Rectal smooth muscle tissue (tissue), 1 donor: ENCODE measurements around the gene GPI.
"Not testable (repeated sequence)": the region's sequence is repeated elsewhere in the genome, so short reads cannot be mapped to it uniquely, and the experiment has no call there.

ENCODE experiments used
- H3K27ac ChIP-seq: one replicate; pipeline ENCODE4 v1.7.0; 2013; ENCODE audit warnings: low read depth, low read length, inconsistent platforms
- H3K27me3 ChIP-seq: one replicate; pipeline ENCODE4 v1.7.0; 2013; ENCODE audit warnings: low read length; ENCODE audit not compliant: control insufficient read depth, insufficient read depth
- H3K36me3 ChIP-seq: one replicate; pipeline ENCODE4 v1.7.0; 2013; ENCODE audit warnings: low read length; ENCODE audit not compliant: control insufficient read depth, insufficient read depth
- H3K4me1 ChIP-seq: one replicate; pipeline ENCODE4 v1.7.0; 2013; ENCODE audit warnings: low read length; ENCODE audit not compliant: control insufficient read depth, insufficient read depth
- H3K4me3 ChIP-seq: one replicate; pipeline ENCODE4 v1.7.0; 2013; ENCODE audit warnings: low read length
- H3K9ac ChIP-seq: one replicate; pipeline ENCODE4 v1.7.0; 2013; ENCODE audit warnings: low read length

GPI gene

DNA sequence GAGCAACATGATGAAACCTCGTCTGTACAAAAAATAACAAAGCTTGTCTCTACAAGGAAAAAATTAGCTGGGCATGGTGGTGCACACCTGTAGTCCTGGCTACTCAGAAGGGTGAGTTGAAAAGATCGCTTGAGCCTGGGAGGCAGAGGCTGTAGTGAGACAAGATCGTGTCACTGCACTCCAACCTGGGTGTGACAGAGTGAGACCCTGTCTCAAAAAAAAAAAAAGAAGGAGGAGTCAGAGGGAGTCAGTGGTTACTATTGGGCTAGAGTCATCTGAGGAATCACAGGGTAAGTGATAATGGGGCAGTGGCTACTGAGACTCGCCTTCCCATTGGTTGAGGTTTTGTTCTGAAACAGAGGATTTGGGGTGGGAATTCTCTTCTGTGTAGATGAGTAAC lies 1.9 kb upstream of the GPI start:
- no peak overlapping the region for H3K27ac ChIP-seq
- peaks cover 12% of the 10 kb centered on the region for H3K4me1 ChIP-seq
- H3K4me3 ChIP-seq, result no peak overlapping the region
- peaks cover 1% of the 10 kb centered on the region for H3K36me3 ChIP-seq
- no peak overlapping the region for H3K9ac ChIP-seq
- no peaks in the 10 kb centered on the region for H3K27me3 ChIP-seq

DNA sequence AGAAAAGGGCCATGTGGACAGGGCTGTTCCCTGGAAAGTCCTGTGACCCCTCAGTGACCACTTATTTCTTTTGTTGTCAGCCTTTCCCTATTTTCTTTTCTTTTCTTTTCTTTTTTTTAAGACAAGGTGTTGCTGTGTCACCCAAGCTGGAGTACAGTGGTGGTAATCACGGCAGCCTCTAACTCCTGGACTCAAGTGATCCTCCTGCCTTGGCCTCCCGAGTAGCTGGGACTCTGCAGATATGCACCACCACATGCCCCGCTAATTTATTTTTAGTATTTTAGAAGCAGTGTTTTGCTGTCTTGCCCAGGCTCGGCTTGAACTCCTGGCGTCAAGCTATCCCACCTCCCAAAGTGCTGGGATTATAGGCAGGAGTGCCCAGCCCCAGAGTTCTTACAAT lies 1.1 kb upstream of the GPI start:
- Histone ChIP-seq H3K27me3 (no peaks in the 10 kb centered on the region), H3K4me1 (peaks cover 9% of the 10 kb centered on the region), H3K27ac (no peak overlapping the region), H3K9ac (no peak overlapping the region), H3K4me3 (no peak overlapping the region), H3K36me3 (peaks cover 7% of the 10 kb centered on the region)

DNA sequence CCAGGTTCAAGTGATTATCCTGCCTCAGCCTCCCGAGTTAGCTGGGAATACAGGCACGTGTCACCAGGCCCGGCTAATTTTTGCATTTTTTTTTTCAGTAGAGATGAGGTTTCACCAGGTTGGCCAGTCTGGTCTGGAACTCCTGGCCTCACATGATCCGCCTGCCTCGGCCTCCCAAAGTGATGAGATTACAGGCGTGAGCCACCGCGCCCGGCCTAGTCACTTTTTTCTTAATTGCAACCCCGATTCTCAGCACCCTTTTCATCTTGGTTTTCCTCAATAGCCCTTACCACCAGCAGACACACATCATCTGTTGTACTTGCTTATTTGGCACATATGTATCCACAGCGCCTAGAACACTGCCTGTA lies 550 bp upstream of the GPI start:
- Histone ChIP-seq H3K4me3 (peak overlapping the region; percentile 78), H3K4me1 (peaks cover 9% of the 10 kb centered on the region), H3K9ac (no peak overlapping the region), H3K27ac (peak overlapping the region; percentile 54), H3K27me3 (no peaks in the 10 kb centered on the region), H3K36me3 (peaks cover 11% of the 10 kb centered on the region)

DNA sequence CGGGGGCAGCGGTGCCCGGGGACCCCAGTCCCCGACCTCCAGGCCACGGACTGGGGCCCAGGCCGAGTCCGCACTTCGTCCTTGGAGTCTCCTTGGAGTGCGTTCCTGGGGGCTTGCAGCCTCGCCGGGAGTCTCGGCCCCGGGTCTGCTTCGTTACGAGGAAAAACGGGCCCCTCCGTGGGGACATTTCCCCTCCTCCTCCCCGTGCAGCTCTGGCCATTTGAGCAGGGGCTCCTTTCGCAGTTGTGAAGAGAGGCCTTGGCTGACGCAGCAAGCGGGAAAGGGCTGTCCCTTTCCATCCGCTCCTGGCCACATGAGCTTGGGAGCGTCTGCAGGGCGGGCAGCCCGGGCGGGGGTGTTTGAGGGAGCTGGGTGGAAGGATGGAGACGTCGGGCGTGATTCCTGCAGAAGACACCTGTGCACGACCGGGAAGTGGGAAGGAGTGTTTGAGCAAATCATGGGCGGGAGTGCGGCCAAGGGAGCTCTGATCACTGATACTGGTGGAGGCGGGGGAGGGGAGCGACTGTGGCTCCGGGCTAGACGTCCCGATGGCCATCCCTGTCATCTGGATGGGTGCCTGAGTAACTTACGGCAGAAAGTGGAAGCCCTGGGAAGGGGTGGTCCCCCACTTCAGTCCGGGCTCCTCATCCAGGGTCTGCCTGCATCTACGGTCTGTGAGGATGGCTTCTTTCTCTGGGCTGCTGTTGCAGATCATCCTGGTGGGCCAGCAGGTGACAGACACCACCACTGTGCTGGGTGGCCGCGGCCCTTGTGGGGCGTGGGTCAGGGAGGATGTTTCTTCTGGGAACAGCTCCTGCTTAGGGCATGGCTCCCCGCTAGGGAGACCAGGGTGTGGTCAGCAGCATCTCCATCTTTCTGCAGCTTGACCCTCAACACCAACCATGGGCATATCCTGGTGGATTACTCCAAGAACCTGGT lies 736 bp downstream of the GPI start:
- Histone ChIP-seq H3K4me3 (peak overlapping the region; percentile 78), H3K27me3 (no peaks in the 10 kb centered on the region), H3K9ac (peak overlapping the region; percentile 61), H3K4me1 (peaks cover 9% of the 10 kb centered on the region), H3K27ac (peak overlapping the region; percentile 55), H3K36me3 (peaks cover 20% of the 10 kb centered on the region)

DNA sequence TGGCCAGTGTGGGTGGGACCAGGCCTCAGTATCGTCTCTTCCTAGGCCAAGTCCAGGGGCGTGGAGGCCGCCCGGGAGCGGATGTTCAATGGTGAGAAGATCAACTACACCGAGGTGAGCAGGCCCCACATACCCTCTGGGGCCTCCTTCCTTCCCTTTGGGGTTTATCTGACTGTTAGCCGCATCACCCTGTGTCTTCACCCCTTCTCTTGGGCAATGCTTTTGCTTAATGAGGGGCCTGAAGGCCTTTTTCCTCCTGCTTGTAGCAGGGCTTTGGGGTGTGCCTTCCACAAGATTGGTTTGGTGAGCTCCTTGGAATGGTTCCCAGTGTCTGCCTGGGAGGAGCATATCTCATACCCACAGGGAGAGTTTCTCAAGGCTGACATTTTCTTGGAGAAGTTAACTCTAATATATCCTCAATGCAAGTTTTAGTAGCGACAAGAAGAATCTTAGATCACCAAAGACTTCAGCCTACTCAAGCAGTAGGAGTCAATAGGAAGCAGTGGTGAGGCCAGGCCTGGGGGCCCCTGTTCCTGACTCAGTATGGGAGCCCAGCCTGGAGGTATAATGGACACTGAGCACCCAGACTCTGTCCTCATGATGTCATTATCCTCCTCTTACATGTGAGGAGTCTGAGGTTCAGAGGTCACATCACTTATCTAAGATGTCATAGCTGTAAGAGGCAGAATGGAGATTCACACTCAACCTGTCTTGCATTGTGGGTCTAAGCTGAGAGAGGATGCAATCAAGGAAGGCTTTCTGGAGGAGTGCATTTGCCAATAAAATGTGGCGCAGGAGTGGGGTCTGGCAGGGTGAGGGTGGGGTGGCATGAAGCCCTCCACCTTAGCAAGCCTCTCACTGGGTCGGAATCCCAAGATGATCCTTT lies 2.0 kb downstream of the GPI start:
- H3K27ac ChIP-seq, result no peak overlapping the region
- H3K9ac ChIP-seq, result no peak overlapping the region
- peaks cover 21% of the 10 kb centered on the region for H3K36me3 ChIP-seq
- no peaks in the 10 kb centered on the region for H3K27me3 ChIP-seq
- peak overlapping the region; percentile 78 for H3K4me3 ChIP-seq
- H3K4me1 ChIP-seq, result peaks cover 9% of the 10 kb centered on the region

DNA sequence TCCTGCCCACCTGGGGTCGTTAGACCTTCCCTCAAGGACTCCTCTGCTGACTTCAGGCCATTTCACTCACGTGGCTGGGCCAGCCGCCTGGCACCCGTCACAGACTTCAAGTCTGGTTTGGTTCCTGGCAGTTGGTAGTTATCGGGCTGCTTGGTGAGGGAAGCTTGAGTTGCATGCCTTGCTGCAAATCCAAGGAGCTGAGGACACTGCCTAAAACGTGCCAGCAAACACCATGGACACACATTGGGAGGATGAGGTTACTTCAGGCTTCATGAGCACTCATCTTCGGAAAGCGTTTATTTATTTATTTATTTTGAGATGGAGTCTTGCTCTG lies 2.6 kb downstream of the GPI start:
- H3K4me1 ChIP-seq, result peaks cover 9% of the 10 kb centered on the region
- no peak overlapping the region for H3K9ac ChIP-seq
- no peaks in the 10 kb centered on the region for H3K27me3 ChIP-seq
- no peak overlapping the region for H3K4me3 ChIP-seq
- peaks cover 23% of the 10 kb centered on the region for H3K36me3 ChIP-seq
- no peak overlapping the region for H3K27ac ChIP-seq

DNA sequence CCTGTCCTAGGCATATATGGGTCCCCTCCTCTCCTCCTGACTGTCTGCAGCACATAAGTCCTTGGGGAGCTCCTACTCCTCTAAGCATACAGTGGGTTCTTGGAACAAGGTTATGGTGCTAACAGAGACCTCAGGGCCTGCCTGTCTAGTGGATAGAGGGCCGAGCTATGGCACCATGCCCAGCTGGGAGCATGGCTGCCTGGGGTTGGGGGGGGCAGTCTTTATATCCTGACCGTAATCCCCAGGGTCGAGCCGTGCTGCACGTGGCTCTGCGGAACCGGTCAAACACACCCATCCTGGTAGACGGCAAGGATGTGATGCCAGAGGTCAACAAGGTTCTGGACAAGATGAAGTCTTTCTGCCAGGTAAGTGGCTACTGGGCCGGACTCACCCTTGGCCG lies 3.3 kb downstream of the GPI start:
- Histone ChIP-seq H3K4me1 (peaks cover 9% of the 10 kb centered on the region), H3K9ac (no peak overlapping the region), H3K36me3 (peaks cover 23% of the 10 kb centered on the region), H3K27me3 (no peaks in the 10 kb centered on the region), H3K27ac (no peak overlapping the region), H3K4me3 (no peak overlapping the region)

DNA sequence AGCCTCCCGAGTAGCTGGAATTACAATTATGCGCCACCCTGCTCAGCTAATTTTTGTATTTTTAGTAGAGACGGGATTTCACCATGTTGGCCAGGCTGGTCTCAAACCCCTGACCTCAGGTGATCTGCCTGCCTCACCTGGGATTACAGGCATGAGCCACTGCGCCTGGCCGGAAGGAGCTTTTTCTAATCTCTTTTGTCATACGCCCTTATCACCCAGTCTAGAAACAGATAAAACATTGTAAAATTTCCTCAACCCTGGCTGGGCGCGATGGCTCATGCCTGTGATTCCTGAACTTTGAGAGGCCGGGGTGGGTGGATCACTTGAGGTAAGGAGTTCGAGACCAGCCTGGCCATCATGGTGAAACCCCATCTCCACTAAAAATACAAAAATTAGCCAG lies 4.2 kb downstream of the GPI start:
- not testable (repeated sequence) for H3K27ac ChIP-seq, H3K27me3 ChIP-seq, H3K4me1 ChIP-seq, H3K4me3 ChIP-seq, H3K9ac ChIP-seq
- peaks cover 26% of the 10 kb centered on the region for H3K36me3 ChIP-seq

DNA sequence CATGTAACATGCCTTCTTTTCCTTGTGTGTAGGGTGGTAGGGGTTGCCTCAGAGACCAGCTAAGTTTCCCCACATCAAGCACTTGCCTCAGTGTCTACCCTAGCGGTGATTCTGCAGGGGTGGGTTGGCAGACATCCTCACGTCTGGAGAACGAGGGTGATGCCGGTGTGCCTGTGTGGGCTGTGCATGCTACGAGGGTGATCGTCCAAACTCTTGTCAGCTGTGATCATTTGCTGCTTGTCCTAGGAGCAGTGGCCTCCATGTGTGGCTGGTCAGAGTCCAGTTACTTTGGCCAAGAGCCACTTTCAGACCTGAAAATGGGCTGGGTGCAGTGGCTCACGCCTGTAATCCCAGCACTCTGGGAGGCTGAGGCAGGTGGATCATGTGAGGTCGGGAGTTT lies 5.1 kb downstream of the GPI start:
- H3K36me3 ChIP-seq, result peaks cover 32% of the 10 kb centered on the region
- no peak overlapping the region for H3K4me3 ChIP-seq
- peaks cover 9% of the 10 kb centered on the region for H3K4me1 ChIP-seq
- no peak overlapping the region for H3K27ac ChIP-seq
- H3K9ac ChIP-seq, result no peak overlapping the region
- H3K27me3 ChIP-seq, result no peaks in the 10 kb centered on the region

DNA sequence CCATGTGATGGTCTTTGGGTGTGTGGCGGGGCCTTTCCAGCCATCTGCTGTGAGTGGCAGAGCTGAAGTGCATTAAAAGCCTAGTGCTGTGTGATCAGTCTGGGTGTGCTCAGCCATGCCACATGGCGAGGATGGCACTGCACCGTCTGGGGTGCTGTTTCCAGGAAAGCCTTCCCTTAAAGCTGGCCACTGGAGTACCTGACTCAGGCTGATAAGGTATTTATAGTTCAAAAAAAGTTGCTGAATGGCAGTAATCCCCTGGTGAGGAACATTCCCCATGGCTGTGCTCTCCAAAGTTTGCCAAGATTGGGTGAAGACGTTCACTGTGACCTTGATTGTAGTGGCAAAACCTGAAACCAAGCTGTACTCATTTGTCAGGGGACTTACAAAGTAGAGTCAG lies 6.0 kb downstream of the GPI start:
- Histone ChIP-seq H3K4me3 (no peak overlapping the region), H3K27me3 (no peaks in the 10 kb centered on the region), H3K4me1 (peaks cover 8% of the 10 kb centered on the region), H3K9ac (no peak overlapping the region), H3K36me3 (peaks cover 36% of the 10 kb centered on the region), H3K27ac (no peak overlapping the region)

DNA sequence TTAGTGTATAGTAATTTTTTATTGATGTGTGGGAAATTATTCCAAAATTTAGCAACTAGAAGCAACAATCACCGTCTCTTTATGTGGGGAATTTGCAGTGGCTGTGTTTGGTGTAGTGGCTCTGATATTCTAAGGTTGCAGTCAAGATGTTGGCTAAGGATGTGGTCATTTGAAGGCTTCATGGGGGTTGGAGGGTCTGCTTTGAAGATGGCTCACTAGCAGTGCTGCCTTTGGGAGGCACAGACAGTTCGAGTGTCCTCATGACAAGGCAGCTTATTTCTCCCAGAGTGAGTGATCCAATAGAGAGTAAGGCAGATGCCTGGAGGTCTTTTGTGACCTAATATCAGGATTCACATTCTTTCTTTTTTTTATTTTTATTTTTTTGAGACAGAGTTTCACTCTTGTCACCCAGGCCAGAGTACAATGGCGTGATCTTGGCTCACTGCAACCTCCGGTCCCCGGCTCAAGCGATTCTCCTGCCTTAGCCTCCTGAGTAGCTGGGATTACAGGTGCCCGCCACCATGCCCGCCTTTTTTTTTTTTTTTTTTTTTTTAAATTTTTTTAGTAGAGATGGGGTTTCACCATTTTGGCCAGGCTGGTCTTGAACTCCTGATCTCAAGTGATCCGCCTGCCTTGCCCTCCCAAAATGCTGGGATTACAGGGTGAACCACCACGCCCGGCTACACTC lies 8.7 kb downstream of the GPI start:
- H3K36me3 ChIP-seq, result peaks cover 43% of the 10 kb centered on the region
- no peak overlapping the region for H3K27ac ChIP-seq
- no peaks in the 10 kb centered on the region for H3K4me1 ChIP-seq
- H3K4me3 ChIP-seq, result no peak overlapping the region
- no peak overlapping the region for H3K9ac ChIP-seq
- no peaks in the 10 kb centered on the region for H3K27me3 ChIP-seq

DNA sequence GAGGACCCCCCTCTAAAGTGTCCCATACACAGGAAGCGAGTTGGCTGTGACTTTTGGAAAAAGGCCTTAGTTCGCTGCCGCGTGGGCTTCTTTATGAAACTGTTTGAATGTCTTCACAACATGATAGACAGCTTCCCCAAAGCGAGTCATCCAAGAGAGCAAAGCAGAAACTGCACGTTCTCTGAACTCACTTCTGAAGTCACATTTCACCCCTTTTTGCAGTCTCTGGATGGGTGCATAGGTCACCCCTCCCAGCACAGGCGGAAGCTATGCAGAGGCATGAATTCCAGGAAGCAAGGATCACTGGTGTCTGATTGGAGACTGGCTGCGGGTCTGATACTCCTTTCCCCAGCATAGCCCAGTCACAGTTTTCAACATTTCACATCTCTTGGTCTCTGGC lies 10.6 kb downstream of the GPI start:
- Histone ChIP-seq H3K4me3 (no peak overlapping the region), H3K4me1 (no peaks in the 10 kb centered on the region), H3K36me3 (peaks cover 45% of the 10 kb centered on the region), H3K27ac (no peak overlapping the region), H3K9ac (no peak overlapping the region), H3K27me3 (no peaks in the 10 kb centered on the region)
